Colonic mucosa (tissue), 4 donors: ENCODE data around the gene FGF14. TPM values are rescaled to one million over a fixed set of nuclear protein-coding genes. Genes with fewer than 3 reads are reported as not detected.

Source experiments
- DNase-seq: peaks from one replicate; pipeline ENCODE4 v3.0.0-alpha.2; 2020
- H3K27ac ChIP-seq: fragments of 200-600 bp; one replicate; pipeline ENCODE4 v1.8.0; 2021
- H3K27me3 ChIP-seq: fragments of 200-600 bp; one replicate; pipeline ENCODE4 v1.8.0; 2021
- H3K36me3 ChIP-seq: fragments of 200-600 bp; one replicate; pipeline ENCODE4 v1.8.0; 2021
- H3K4me1 ChIP-seq: fragments of 200-600 bp; one replicate; pipeline ENCODE4 v1.8.0; 2021; ENCODE audit warnings: mild to moderate bottlenecking
- H3K4me3 ChIP-seq: fragments of 200-600 bp; one replicate; pipeline ENCODE4 v1.8.0; 2021
- H3K9ac ChIP-seq, 2 donors: one replicate each; pipeline ENCODE4 v1.7.0; 2013; ENCODE audit warnings: control low read depth in 2 of 2, low read depth in 2 of 2, low read length in 2 of 2
- H3K9me3 ChIP-seq: fragments of 200-600 bp; one replicate; pipeline ENCODE4 v1.8.0; 2021
- CTCF ChIP-seq: fragments of 200-600 bp; IDR thresholded peaks from one replicate; pipeline ENCODE4 v1.8.0; 2022; ENCODE audit warnings: antibody characterized with exemption, mild to moderate bottlenecking
- intact Hi-C: fragments of 100-400 bp; cut with DNase I; formaldehyde crosslinking; loops from one replicate; pipeline ENCODE4 v1.14.1; 2022
- total RNA-seq, 2 donors: library from RNA; stranded (reverse); fragmentation: NEBNext Ultra II Directional in 1 of 2; extraction: Animal tissue kit (Norgen Biotek cat#: 25700) in 1 of 2; gene quantifications; one replicate each; pipeline ENCODE4 v1.2.1, GENCODE V29; 2021
- donor health status: healthy.
- donor health status: DM: no; HTN: no; CAD: no.
- donor health status: DM: no; HTN: no; CAD: no.

FGF14 gene
- total RNA-seq, 2 donors from 2014 or later, result 0.62 to 0.85 TPM

DNA sequence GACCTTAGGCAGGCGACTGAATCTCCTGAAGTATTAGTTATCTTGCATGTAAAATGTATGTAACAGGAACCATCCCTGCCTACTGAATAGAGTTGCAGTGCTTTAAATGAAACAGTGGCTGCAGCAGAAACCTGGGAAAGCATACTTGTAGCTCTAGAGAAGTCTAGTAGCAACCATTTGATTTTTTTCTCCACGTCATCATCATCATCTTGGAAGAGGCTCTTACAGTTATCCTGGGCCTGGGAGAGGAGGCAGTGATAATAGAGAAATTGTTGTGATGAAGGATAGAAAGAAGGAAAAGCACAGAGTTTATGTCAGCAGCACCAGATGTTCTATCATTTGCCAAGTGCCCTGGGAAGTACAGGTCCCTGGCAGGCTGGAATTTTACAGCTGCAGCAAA is 571.8 kb downstream of the FGF14 start:
- Histone ChIP-seq H3K4me1 (no peaks in the 10 kb centered on the region), H3K9me3 (no peaks in the 10 kb centered on the region), H3K36me3 (no peaks in the 10 kb centered on the region), H3K27ac (no peak overlapping the region), H3K27me3 (no peaks in the 10 kb centered on the region), H3K4me3 (no peak overlapping the region), H3K9ac (no peak overlapping the region)
- intact Hi-C loops, result no loop called here
- TF ChIP-seq CTCF, result no peak
- no peak for DNase-seq

- no peaks in the 10 kb centered on the region for H3K36me3 ChIP-seq
- no peak overlapping the region for H3K9ac ChIP-seq
- no peak for DNase-seq
- intact Hi-C loops, result no loop called here
- H3K4me3 ChIP-seq, result no peak overlapping the region
- no peak for TF ChIP-seq CTCF
- no peaks in the 10 kb centered on the region for H3K27me3 ChIP-seq
- H3K4me1 ChIP-seq, result no peaks in the 10 kb centered on the region
- H3K9me3 ChIP-seq, result no peaks in the 10 kb centered on the region
- H3K27ac ChIP-seq, result no peak overlapping the region
These were observed 572.4 kb downstream of the FGF14 start for GRCh38 chr13:101829484-101829883.

GRCh38 chr13:101828119-101828518 is 573.7 kb downstream of the FGF14 start:
- no peaks in the 10 kb centered on the region for H3K36me3 ChIP-seq
- no peak overlapping the region for H3K27ac ChIP-seq
- intact Hi-C loops, result no loop called here
- no peaks in the 10 kb centered on the region for H3K4me1 ChIP-seq
- no peaks in the 10 kb centered on the region for H3K9me3 ChIP-seq
- H3K4me3 ChIP-seq, result no peak overlapping the region
- no peak for DNase-seq
- no peak for TF ChIP-seq CTCF
- H3K9ac ChIP-seq, result no peak overlapping the region
- no peaks in the 10 kb centered on the region for H3K27me3 ChIP-seq

GRCh38 chr13:101817898-101818297 is 584.0 kb downstream of the FGF14 start:
- Histone ChIP-seq H3K27me3 (no peaks in the 10 kb centered on the region), H3K4me3 (no peak overlapping the region), H3K9me3 (no peaks in the 10 kb centered on the region), H3K4me1 (no peaks in the 10 kb centered on the region), H3K9ac (no peak overlapping the region), H3K36me3 (no peaks in the 10 kb centered on the region), H3K27ac (no peak overlapping the region)
- no peak for DNase-seq
- intact Hi-C loops, result no loop called here
- TF ChIP-seq CTCF, result no peak

GRCh38 chr13:101811881-101812280 is 590.0 kb downstream of the FGF14 start:
- DNase-seq, result no peak
- Histone ChIP-seq H3K4me3 (no peak overlapping the region), H3K27ac (no peak overlapping the region), H3K27me3 (no peaks in the 10 kb centered on the region), H3K9me3 (no peaks in the 10 kb centered on the region), H3K4me1 (no peaks in the 10 kb centered on the region), H3K9ac (no peak overlapping the region), H3K36me3 (no peaks in the 10 kb centered on the region)
- intact Hi-C loops, result no loop called here
- TF ChIP-seq CTCF, result no peak
